GM12873 (cell line): ENCODE measurements around the gene SMIM34.
"Not testable (repeated sequence)": the region's sequence is repeated elsewhere in the genome, so short reads cannot be mapped to it uniquely, and the experiment has no call there.

ENCODE experiments used
- CTCF ChIP-seq: IDR thresholded peaks from 2 replicates; pipeline ENCODE4 v1.5.1; 2012; ENCODE audit warnings: low read depth, mild to moderate bottlenecking, moderate library complexity, low read length, control low read depth; ENCODE audit not compliant: insufficient read depth; ENCODE audit errors: missing control alignments

SMIM34 gene, protein sequence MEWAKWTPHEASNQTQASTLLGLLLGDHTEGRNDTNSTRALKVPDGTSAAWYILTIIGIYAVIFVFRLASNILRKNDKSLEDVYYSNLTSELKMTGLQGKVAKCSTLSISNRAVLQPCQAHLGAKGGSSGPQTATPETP

DNA sequence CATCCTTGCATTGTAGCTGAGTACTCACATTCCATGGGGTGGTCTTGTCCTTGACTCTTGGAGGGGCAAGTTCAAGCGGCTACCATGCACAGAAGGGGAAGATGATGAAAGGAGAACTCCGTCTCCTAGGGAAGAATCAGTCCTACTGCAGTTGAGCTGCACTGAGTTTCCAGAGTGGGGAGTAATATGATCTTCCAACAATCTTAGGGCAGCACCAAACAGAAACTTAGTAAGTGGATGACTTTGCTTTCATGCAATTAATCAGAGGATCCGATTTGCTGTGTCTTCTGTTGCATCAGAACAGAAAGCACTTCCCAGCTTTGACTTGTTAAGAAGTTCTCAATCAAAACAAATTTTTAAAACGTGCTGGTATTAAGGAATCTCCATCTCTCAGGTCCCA, at the start of gene SMIM34:
Gene SMIM34, minus strand, starts transcription at position 147 of the 400 bp plus-strand sequence. Its CDS starts 112 bp downstream, at position 35.
- TF ChIP-seq CTCF = not testable (repeated sequence)

DNA sequence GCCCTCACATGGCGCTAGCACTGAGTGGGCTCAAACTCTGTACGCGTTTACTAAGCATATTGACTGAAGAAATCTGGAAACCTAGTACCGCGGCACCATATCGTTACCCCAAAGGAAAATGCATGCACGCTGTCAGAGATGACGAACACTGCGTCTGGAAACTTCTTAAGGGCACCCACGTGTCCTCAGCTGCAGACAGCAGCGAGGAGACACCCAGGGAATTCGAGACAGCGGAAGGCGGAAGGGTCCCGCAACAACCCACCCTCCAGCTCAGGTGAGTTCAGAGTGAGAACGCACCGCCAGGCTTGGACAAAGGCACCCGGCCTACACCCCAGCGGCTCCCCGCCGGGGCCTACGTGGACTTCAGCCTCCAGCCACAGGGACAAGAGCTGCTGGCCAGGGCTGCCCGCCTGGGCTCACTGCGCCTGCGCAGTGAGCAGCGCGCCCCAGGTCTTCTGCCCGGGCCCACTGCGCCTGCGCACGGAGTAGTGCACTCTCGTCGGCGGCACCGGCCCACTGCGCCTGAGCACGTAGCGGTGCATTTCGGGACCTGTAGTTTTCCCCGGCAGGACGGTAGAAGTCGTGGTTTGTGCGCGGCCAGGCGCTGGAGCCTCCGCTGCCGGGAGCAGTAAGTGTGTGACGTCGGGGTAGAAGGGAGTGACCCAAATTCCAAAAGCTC, 48.7 kb downstream of the SMIM34 start, which contains the start of gene SMIM11:
Gene SMIM11, plus strand, starts transcription at position 568 of the 679 bp plus-strand sequence. CDS start 3,998 bp downstream, outside the sequence.
- not testable (repeated sequence) for TF ChIP-seq CTCF

- no peak for TF ChIP-seq CTCF
Measured at GRCh38 chr21:34372321-34372720, 51.4 kb downstream of the SMIM34 start.

DNA sequence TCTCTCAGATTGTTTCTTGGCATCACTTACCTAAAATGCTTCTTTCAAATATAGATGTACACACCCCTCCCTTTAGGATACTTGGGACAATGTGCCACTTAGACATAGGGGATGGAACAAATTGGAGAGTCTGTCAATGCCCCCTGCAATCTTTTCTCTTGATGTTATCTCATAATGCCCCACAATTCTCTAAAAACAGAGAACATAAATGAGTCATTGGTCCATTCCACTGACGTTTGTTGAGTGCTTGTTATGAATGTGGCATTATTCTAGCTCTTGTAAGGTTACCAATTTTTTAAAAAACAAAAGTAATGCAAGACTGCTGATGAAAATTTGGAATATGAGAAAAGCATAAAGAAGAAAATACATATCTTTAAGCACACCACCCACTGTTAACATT, 54.0 kb downstream of the SMIM34 start:
- TF ChIP-seq CTCF = no peak
